Tibial artery (tissue), 4 donors: ENCODE measurements around the gene CACUL1.

Experiments
- DNase-seq, 2 donors: peaks; one replicate each; pipeline ENCODE4 v3.0.0-alpha.2; 2019
- H3K27ac ChIP-seq, 2 donors: fragments of 200-600 bp; sonication (generic) in 1 of 2; 1 replicate in 1 of 2; 2 replicates in 1 of 2; pipeline ENCODE4 v1.5.1; 2018 to 2019; ENCODE audit warnings: mild to moderate bottlenecking in 1 of 2
- H3K27me3 ChIP-seq, 2 donors: fragments of 200-600 bp; sonication (generic) in 1 of 2; one replicate each; pipeline versions ENCODE4 v1.5.1 to v1.6.0; 2016 to 2019
- H3K36me3 ChIP-seq, 3 donors: fragments of 200-600 bp; sonication (generic) in 2 of 3; one replicate each; pipeline ENCODE4 v1.5.1; 2016 to 2019; ENCODE audit warnings: mild to moderate bottlenecking in 2 of 3
- H3K4me1 ChIP-seq, 4 donors: fragments of 200-600 bp; sonication (generic) in 2 of 4; 1 replicate in 3 of 4; 2 replicates in 1 of 4; pipeline ENCODE4 v1.5.1; 2016 to 2019
- H3K4me3 ChIP-seq, 2 donors: fragments of 200-600 bp; sonication (generic) in 1 of 2; 1 replicate in 1 of 2; 2 replicates in 1 of 2; pipeline ENCODE4 v1.5.1; 2018 to 2019; ENCODE audit warnings: mild to moderate bottlenecking in 2 of 2
- H3K9me3 ChIP-seq, 3 donors: fragments of 200-600 bp; sonication (generic) in 1 of 3; one replicate each; pipeline ENCODE4 v1.5.1; 2016 to 2019
- CTCF ChIP-seq, 2 experiments: fragments of 200-600 bp in 1 of 2; fragments of 450-650 bp in 1 of 2; IDR thresholded peaks; one replicate each; pipeline ENCODE4 v1.5.1; 2017 to 2019; ENCODE audit warnings: antibody characterized with exemption in 2 of 2, mild to moderate bottlenecking in 1 of 2, moderate library complexity in 1 of 2
- intact Hi-C: fragments of 100-400 bp; cut with DNase I; formaldehyde crosslinking; loops from one replicate; pipeline ENCODE4 v1.15.0; 2023; ENCODE audit warnings: low total_unique reads

CACUL1 gene

DNA sequence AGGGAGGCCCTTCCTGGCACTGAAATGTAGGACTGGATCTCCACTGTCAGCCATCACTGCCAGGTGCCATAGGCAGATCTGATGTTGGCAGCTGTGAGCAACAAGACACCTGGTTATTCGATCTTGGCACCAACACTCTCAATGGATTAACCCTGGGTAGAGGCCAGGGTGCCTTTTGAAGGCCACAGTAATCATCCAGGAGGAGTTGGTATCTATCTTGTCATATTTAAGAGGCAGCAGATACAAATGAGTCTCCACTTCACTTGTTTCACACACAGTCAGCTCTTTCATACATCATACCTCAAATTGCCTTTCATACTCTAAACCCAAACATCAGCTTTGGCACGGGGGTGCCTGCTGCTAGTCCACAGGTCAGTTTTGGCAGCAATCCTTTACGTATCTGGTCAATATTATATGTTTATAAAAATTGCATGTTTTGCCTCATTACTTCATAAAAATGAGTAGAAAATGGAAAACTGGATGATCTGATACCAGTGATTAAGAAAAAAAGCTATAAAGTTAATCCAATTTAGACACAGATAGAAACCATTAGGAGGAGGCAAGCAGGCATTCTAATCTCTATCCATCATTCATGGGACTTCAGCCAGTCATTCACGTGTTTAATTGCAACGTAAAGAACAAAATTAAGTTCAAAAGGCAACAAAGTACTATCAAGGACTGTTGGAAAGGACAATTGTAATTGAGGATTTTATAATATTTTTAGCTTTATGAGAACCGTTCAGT lies 12.7 kb upstream of the CACUL1 start:
- Histone ChIP-seq H3K27ac (no peak overlapping the region), H3K36me3 (no peaks in the 10 kb centered on the region), H3K4me3 (no peak overlapping the region), H3K9me3 (no peaks in the 10 kb centered on the region), H3K4me1 (no peaks in the 10 kb centered on the region), H3K27me3 (no peaks in the 10 kb centered on the region)
- intact Hi-C loops = no loop called here
- TF ChIP-seq CTCF (IDR thresholded peaks at IDR 0.05) = no peak
- DNase-seq = no peak

- Histone ChIP-seq H3K4me1 (no peaks in the 10 kb centered on the region), H3K4me3 (no peak overlapping the region), H3K9me3 (no peaks in the 10 kb centered on the region), H3K36me3 (no peaks in the 10 kb centered on the region), H3K27me3 (no peaks in the 10 kb centered on the region), H3K27ac (no peak overlapping the region)
- intact Hi-C loops = no loop called here
- TF ChIP-seq CTCF (IDR thresholded peaks at IDR 0.05) = no peak
- no peak for DNase-seq
Observed at GRCh38 chr10:118764195-118764594, 9.4 kb upstream of the CACUL1 start.

DNA sequence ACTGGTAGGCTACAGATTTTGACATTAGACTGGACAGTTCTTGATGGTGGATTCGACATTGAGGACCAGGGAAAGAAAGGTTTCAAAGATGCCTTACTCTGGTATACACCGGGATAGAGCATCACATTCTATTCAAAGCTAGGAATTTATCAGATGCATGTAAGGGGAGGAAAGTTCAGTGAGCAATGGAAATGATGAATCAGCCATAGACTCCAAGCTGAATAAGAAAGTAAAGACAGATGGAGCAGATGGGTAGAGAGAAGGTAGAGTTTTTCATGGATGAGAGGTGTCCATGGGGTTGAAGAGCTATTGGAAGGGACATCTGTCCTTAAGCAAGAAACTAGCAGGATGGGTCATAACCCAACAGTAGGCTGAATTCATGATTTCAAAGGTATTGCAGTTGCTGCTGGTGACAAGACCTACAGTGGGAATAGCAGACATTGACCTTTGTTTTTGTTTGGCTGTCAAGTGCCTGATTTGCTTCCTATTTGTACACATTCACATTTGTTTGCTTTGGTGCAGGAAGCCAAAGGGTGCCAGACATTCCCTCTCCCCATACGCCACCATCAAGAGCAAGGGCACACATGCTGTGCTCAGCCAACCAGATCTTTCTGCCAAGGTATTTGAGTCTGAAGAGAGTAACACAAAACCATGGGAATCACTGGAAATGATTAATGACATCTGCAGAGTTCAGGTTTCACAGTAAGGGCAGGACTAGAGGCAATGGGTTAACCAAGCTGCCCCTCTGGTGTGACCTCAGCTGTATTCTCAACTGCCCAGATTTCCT lies 8.6 kb upstream of the CACUL1 start:
- no peak for TF ChIP-seq CTCF (IDR thresholded peaks at IDR 0.05)
- intact Hi-C loops = no loop called here

GRCh38 chr10:118760265-118760664 lies 5.5 kb upstream of the CACUL1 start:
- no peak for DNase-seq
- intact Hi-C loops = no loop called here
- H3K9me3 ChIP-seq = no peaks in the 10 kb centered on the region

More for the DNA sequence above, 8.6 kb upstream of the CACUL1 start:
- Histone ChIP-seq H3K9me3 (no peaks in the 10 kb centered on the region), H3K27me3 (no peaks in the 10 kb centered on the region), H3K4me3 (no peak overlapping the region), H3K27ac (no peak overlapping the region), H3K36me3 (no peaks in the 10 kb centered on the region), H3K4me1 (no peaks in the 10 kb centered on the region)
- DNase-seq = no peak

DNA sequence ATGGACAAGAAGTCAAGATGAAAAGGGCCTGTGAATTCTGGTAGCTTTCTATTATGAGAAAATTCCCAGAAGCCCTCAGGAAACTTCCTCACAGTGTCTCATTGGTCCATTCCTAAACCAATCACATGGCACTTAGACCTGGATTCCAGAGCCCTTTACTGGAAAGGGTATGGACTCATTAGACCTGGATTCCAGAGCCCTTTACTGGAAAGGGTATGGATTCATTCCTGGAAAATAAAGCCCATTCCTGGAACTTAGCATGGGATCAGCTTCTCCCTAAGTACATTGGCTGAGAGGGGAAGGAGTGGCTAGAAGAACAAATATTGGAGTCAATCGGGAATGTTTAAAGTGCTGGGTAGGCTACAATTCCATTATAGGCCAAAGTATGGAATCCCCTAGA lies 3.7 kb upstream of the CACUL1 start:
- no peak overlapping the region for H3K4me3 ChIP-seq
- DNase-seq = no peak
- H3K27me3 ChIP-seq = no peaks in the 10 kb centered on the region
- H3K4me1 ChIP-seq = peaks cover 0 to 14% (median 7%) of the 10 kb centered on the region in 4 donors
- intact Hi-C loops = no loop called here
- no peak overlapping the region for H3K27ac ChIP-seq
- H3K9me3 ChIP-seq = no peaks in the 10 kb centered on the region
- TF ChIP-seq CTCF (IDR thresholded peaks at IDR 0.05) = no peak
- no peaks in the 10 kb centered on the region for H3K36me3 ChIP-seq

More at GRCh38 chr10:118760265-118760664, 5.5 kb upstream of the CACUL1 start:
- Histone ChIP-seq H3K27ac (no peak overlapping the region), H3K36me3 (no peaks in the 10 kb centered on the region), H3K4me1 (peaks cover 0 to 7% (median 3%) of the 10 kb centered on the region in 4 donors), H3K27me3 (no peaks in the 10 kb centered on the region), H3K4me3 (no peak overlapping the region)
- no peak for TF ChIP-seq CTCF (IDR thresholded peaks at IDR 0.05)
